22Rv1 (cell line): ENCODE results near the gene CLCC1.

Experiments
- ZFX ChIP-seq: fragments of 450-650 bp; IDR thresholded peaks from 2 replicates; pipeline ENCODE4 v1.6.1; 2017; ENCODE audit warnings: antibody characterized with exemption, borderline replicate concordance
- TF ChIP-seq, protein P1 (sequence below): fragments of 450-650 bp; IDR thresholded peaks from 2 replicates; pipeline ENCODE4 v1.5.1; 2017; ENCODE audit warnings: mild to moderate bottlenecking

DNA sequence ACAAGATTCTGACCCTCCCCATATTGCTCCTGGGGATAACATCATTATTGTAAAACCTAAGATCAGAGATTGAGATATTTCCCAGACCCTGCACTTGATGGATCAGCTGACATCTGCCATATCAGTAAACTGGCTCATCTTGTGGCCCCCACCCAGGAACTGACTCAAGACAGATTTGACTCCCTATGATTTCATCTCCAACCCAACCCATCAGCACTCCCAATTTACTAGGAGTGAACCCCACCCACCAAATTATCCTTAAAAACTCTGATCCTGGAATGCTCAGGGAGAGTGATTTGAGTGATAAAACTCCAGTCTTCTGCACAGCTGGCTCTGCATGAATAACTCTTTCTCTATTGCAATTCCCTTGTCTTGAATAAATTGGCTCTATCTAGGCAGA, 6.1 kb upstream of the CLCC1 start:
- TF ChIP-seq, protein P1, sequence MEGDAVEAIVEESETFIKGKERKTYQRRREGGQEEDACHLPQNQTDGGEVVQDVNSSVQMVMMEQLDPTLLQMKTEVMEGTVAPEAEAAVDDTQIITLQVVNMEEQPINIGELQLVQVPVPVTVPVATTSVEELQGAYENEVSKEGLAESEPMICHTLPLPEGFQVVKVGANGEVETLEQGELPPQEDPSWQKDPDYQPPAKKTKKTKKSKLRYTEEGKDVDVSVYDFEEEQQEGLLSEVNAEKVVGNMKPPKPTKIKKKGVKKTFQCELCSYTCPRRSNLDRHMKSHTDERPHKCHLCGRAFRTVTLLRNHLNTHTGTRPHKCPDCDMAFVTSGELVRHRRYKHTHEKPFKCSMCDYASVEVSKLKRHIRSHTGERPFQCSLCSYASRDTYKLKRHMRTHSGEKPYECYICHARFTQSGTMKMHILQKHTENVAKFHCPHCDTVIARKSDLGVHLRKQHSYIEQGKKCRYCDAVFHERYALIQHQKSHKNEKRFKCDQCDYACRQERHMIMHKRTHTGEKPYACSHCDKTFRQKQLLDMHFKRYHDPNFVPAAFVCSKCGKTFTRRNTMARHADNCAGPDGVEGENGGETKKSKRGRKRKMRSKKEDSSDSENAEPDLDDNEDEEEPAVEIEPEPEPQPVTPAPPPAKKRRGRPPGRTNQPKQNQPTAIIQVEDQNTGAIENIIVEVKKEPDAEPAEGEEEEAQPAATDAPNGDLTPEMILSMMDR = no peak
- TF ChIP-seq ZFX = no peak
